C4-2B (cell line): ENCODE data around the gene GMDS.

Experiments
- ZFX ChIP-seq: fragments of 450-650 bp; IDR thresholded peaks from 2 replicates; pipeline ENCODE4 v1.6.1; 2017
- TF ChIP-seq, protein P1 (sequence below): fragments of 450-650 bp; conservative IDR thresholded peaks from 2 replicates; pipeline ENCODE4 v1.5.1; 2017; ENCODE audit warnings: mild to moderate bottlenecking

DNA sequence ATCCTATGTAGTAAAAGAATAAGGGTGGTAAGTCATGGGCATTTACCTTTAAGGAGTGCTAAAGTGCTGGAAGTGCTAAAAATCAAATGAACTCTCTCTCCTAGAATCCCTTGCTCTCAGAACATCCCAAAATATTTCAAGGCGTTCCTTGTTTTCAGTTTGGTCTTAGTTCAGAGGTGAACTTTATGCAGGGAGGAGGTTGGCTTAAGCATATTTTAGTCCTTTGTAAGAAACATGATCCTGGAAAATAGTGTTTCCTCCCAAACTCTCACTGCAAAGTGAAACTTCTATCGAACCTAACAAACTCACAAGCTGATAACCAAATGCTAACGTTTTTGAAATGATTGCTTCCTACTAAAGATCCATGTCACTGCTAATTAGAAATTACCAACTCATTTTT, 404.3 kb downstream of the GMDS start:
- TF ChIP-seq, protein P1, sequence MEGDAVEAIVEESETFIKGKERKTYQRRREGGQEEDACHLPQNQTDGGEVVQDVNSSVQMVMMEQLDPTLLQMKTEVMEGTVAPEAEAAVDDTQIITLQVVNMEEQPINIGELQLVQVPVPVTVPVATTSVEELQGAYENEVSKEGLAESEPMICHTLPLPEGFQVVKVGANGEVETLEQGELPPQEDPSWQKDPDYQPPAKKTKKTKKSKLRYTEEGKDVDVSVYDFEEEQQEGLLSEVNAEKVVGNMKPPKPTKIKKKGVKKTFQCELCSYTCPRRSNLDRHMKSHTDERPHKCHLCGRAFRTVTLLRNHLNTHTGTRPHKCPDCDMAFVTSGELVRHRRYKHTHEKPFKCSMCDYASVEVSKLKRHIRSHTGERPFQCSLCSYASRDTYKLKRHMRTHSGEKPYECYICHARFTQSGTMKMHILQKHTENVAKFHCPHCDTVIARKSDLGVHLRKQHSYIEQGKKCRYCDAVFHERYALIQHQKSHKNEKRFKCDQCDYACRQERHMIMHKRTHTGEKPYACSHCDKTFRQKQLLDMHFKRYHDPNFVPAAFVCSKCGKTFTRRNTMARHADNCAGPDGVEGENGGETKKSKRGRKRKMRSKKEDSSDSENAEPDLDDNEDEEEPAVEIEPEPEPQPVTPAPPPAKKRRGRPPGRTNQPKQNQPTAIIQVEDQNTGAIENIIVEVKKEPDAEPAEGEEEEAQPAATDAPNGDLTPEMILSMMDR = no peak
- no peak for TF ChIP-seq ZFX
